GM19438 (cell line): ENCODE measurements around the gene TMEM132C.

ENCODE experiments used
- ATAC-seq: cut with Tn5 transposase; IDR thresholded peaks from one replicate; pipeline ENCODE4 v1.9.1; 2021; ENCODE audit warnings: low read depth; ENCODE audit not compliant: unreplicated experiment

TMEM132C gene

GRCh38 chr12:128693115-128693514 is 426.1 kb downstream of the TMEM132C start:
- no peak for ATAC-seq

- ATAC-seq, result no peak
These were observed 426.8 kb downstream of the TMEM132C start for GRCh38 chr12:128693771-128694170.

- ATAC-seq, result no peak
These were observed 427.5 kb downstream of the TMEM132C start for GRCh38 chr12:128694445-128694844.

GRCh38 chr12:128695697-128696096 is 428.7 kb downstream of the TMEM132C start:
- ATAC-seq, result no peak

- no peak for ATAC-seq
These were observed 431.5 kb downstream of the TMEM132C start for GRCh38 chr12:128698301-128698972.

- ATAC-seq, result no peak
These were observed 432.1 kb downstream of the TMEM132C start for GRCh38 chr12:128699106-128699505.

- ATAC-seq, result no peak
These were observed 435.4 kb downstream of the TMEM132C start for GRCh38 chr12:128702371-128702770.

- ATAC-seq, result no peak
These were observed 438.2 kb downstream of the TMEM132C start for GRCh38 chr12:128705140-128705539.

GRCh38 chr12:128707488-128707887 is 440.5 kb downstream of the TMEM132C start:
- no peak for ATAC-seq

- ATAC-seq, result no peak
These were observed 441.8 kb downstream of the TMEM132C start for GRCh38 chr12:128708789-128709188.

- ATAC-seq, result no peak
These were observed 442.7 kb downstream of the TMEM132C start for GRCh38 chr12:128709660-128710059.

GRCh38 chr12:128711486-128711885 is 444.5 kb downstream of the TMEM132C start:
- no peak for ATAC-seq

- no peak for ATAC-seq
These were observed 445.7 kb downstream of the TMEM132C start for GRCh38 chr12:128712622-128713021.

- ATAC-seq, result no peak
These were observed 448.5 kb downstream of the TMEM132C start for GRCh38 chr12:128715485-128715884.

GRCh38 chr12:128724468-128725046 is 457.6 kb downstream of the TMEM132C start:
- no peak for ATAC-seq

- ATAC-seq, result no peak
These were observed 459.9 kb downstream of the TMEM132C start for GRCh38 chr12:128726886-128727285.

GRCh38 chr12:128727461-128727860 is 460.5 kb downstream of the TMEM132C start:
- no peak for ATAC-seq

- ATAC-seq, result no peak
These were observed 461.0 kb downstream of the TMEM132C start for GRCh38 chr12:128727999-128728398.

GRCh38 chr12:128729628-128730121 is 462.7 kb downstream of the TMEM132C start:
- no peak for ATAC-seq

- no peak for ATAC-seq
These were observed 467.4 kb downstream of the TMEM132C start for GRCh38 chr12:128734371-128734770.

GRCh38 chr12:128737292-128737966 is 470.5 kb downstream of the TMEM132C start:
- no peak for ATAC-seq

- no peak for ATAC-seq
These were observed 476.9 kb downstream of the TMEM132C start for GRCh38 chr12:128743916-128744315.
